CD4-positive, alpha-beta T cell treated with Interleukin-6 at 100 ng/mL for 8 hours (primary cell): ENCODE results near the gene SLC25A33.
A peak's percentile ranks its signal among the peaks of the same experiment; 100 is the strongest.
"Not testable (repeated sequence)": the region's sequence is repeated elsewhere in the genome, so short reads cannot be mapped to it uniquely, and the experiment has no call there.

Experiments
- DNase-seq: peaks from one replicate; pipeline ENCODE4 v3.0.0-alpha.2; 2020; ENCODE audit warnings: mixed read lengths, low spot score

Gene SLC25A33

GRCh38 chr1:9621032-9621431, 81.8 kb downstream of the SLC25A33 start:
- DNase-seq = no peak

- no peak for DNase-seq
Measured at GRCh38 chr1:9624081-9624480, 84.8 kb downstream of the SLC25A33 start.

- not testable (repeated sequence) for DNase-seq
Measured at GRCh38 chr1:9625030-9625429, 85.8 kb downstream of the SLC25A33 start.

- no peak for DNase-seq
Measured at GRCh38 chr1:9626201-9626608, 86.9 kb downstream of the SLC25A33 start.

DNA sequence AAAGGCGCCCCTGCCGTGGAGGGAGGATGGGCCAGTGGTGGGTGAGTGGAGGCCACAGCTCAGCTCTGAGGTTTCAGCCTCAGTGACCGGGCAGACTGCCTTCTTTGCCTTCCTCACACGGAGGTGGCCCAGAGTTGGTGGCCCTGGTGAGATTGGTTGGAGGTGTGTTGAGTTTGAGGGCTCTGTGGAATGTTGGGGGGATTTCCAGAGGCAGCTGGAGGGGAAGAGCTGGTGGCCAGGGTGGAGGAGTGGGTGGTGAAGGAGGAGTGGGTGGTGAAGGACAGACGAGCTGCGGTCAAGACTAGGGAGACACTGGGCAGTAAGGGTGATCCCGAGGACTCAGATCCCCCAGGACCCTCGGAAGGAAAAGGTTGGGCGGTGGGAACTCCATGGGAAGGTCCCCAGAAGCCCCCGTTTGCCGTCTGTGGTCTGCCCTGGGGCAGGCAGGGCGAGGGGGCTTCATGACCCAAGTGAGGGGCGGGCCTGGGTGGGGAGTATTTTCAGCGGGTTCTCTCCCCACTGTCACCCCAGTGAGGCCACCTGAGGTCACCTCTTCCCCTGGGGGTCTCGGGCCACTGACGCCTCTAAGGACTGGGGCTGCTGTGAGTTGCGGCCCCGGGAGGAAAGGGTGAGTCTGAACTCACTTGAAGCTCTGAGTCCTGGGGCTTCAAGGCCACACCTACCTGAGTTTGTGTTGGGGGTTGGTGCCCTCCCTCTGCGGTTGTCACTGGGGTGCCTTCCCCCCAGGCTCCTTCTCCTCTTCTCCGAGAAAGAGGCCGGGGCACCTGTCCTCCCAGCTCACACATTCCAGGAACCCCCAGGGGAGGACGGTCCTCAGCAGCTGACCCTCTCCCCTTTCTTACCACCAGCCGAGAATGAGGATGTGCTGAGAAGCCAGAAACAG, 89.5 kb downstream of the SLC25A33 start:
- peak; percentile 81 for DNase-seq

DNA sequence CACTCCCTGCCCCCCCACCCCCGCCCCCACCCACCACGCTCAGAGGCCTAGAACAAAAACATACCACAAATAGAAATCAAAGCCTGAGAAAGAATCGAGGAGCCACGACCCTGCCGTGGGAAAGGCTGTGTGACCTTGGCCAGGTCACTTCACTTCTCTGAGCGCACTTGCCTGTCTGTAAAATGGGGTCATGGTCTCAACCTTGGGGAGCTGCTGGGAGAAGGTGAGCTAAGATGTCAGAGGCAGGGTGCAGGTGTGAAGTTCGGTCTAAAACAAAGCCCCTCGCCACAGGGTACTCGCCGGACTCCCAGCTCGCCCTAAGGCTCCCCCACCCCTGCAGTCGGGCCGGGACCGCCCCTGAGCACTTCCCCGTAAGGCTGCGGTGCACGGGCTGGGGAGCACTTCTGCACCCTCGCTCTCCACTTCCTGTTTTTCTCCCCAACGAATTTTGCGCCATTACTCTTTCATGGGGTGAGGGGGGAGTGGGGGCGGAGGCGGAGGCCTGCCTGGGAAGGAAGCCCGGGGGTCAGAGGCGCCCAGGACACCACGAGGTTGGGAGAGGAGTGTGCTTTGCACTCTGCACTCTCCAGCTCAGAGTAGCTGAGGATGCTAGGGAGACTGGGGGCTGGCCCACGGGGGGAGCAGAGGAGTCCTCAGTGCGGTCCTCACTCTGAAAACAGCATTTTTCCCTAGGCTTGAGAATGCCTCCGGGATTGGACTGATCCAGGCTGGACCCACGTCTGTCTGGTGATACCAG, 90.4 kb downstream of the SLC25A33 start:
- DNase-seq = peak; percentile 82

DNA sequence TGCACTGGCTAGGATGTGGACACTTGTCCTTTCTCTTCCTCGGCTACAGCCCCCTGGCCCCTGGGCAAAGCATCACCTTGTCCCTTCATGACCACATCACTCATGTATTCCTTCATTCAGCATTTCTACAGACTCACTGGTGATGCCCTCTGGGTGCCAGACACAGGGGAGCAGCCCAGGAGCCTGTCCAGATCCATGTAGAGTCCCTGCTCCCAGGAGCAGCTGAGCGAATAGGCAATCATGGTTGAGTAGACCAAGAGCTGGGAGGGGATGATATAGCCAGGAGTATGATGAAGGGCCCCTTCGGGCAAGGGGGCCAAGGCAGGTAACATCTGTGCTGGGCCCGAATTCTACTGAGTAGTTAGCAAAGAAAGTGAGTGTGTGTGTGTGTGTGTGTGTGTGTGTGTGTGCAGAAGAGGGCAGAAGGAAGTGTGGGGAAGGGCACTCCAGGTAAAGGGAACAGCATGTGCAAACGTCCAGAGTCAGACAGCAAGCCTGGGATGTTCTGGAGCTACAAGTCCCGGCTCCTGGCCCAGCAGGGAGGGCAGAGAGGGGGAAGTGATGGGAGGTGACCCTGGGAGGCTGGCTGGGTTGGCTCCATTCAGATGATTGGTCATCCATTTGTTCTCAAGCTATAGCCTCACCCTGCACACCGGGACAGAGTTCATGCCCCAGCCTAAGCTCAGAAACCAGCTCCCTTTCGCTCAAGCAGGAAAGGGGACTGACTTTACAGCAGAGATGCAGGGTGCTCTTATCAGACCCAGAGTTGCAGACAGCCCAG, 91.3 kb downstream of the SLC25A33 start:
- DNase-seq = peak; percentile 35

GRCh38 chr1:9631613-9632012, 92.3 kb downstream of the SLC25A33 start:
- DNase-seq = no peak

GRCh38 chr1:9633493-9633892, 94.2 kb downstream of the SLC25A33 start:
- no peak for DNase-seq

GRCh38 chr1:9634582-9634981, 95.3 kb downstream of the SLC25A33 start:
- no peak for DNase-seq
